ENCODE measurements around the gene USP30. TPM values are rescaled to one million over a fixed set of nuclear protein-coding genes. Genes with fewer than 3 reads are reported as not detected.

Gene USP30
- total RNA-seq, 1 donor from 2014 or later: 3.9 TPM

DNA sequence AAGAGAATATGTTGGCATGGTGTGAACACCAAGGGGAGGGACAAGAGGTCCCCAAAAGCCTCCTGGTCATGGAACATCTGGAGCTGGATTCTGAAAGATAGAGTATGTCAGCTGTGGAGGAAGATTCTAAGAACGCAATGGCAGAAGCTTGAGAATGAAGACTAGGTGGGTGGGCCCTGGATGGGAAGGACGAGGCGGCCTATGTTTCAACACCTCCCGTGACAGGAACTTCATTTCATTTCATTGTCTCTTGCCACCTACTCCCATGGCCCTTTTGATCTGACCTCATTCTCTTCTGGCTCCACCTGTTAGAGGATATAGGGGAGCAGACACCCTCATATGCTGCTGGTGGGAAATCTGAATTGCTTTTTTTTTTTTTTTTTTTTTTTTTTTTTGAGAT lies 48.4 kb downstream of the USP30 start:
- Histone ChIP-seq H3K27me3 (ENCODE audit: control insufficient read depth, insufficient read depth, low read length) (no peaks in the 10 kb centered on the region), H3K4me3 (ENCODE audit: low read depth, low read length) (no peak overlapping the region), H3K36me3 (ENCODE audit: control insufficient read depth, insufficient read depth, low read length) (no peaks in the 10 kb centered on the region)
- FAIRE-seq (no peak), DNase-seq (ENCODE audit: low read depth) (no peak)
- TF ChIP-seq, protein P1, sequence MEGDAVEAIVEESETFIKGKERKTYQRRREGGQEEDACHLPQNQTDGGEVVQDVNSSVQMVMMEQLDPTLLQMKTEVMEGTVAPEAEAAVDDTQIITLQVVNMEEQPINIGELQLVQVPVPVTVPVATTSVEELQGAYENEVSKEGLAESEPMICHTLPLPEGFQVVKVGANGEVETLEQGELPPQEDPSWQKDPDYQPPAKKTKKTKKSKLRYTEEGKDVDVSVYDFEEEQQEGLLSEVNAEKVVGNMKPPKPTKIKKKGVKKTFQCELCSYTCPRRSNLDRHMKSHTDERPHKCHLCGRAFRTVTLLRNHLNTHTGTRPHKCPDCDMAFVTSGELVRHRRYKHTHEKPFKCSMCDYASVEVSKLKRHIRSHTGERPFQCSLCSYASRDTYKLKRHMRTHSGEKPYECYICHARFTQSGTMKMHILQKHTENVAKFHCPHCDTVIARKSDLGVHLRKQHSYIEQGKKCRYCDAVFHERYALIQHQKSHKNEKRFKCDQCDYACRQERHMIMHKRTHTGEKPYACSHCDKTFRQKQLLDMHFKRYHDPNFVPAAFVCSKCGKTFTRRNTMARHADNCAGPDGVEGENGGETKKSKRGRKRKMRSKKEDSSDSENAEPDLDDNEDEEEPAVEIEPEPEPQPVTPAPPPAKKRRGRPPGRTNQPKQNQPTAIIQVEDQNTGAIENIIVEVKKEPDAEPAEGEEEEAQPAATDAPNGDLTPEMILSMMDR (IDR thresholded peaks at IDR 0.05; ENCODE audit: insufficient read depth, low read length, severe bottlenecking): no peak

DNA sequence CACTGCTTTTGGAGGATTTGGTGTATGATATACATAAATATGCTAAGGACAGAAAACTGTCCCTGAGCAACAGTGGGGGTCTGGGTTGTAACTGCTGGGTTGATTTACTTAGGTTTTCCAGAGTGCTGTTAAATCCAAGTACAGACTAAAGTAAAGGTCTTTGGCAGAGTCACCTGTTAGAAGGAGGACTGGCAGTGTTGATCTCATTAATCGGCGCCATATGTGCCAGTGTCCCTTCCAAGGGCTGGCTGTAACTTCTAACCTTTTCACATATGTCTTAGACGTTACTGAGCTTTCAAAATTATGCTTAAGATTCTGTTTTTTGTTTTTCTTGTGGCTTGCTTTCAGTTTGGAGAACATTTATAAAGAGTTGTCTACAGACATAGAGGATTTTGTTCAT lies 50.1 kb downstream of the USP30 start:
- no peak overlapping the region for H3K4me3 ChIP-seq (ENCODE audit: low read depth, low read length)
- peaks cover 2% of the 10 kb centered on the region for H3K36me3 ChIP-seq (ENCODE audit: control insufficient read depth, insufficient read depth, low read length)
- TF ChIP-seq, protein P1 (IDR thresholded peaks at IDR 0.05; ENCODE audit: insufficient read depth, low read length, severe bottlenecking): no peak
- FAIRE-seq: no peak
- H3K27me3 ChIP-seq (ENCODE audit: control insufficient read depth, insufficient read depth, low read length): no peaks in the 10 kb centered on the region
- no peak for DNase-seq (ENCODE audit: low read depth)

DNA sequence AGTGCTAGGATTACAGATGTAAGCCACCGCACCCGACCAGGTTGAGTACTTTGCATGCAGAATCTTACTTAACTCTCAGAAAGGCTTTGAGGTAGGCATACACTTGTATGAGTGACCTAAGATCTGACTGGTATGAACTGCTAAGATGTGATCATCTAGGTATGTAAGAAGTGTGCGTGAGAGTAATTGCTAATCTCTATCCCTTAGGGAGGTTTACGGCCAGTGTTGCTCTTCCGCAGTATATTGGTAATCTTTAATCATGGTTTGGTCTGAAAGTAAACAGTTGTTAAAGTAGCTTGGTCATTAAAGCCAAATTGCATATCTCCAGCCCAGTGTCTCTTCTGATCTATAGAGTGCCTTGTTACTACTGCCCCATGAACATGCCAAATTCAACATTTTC lies 52.8 kb downstream of the USP30 start:
- no peak for FAIRE-seq
- Histone ChIP-seq H3K27me3 (ENCODE audit: control insufficient read depth, insufficient read depth, low read length) (no peaks in the 10 kb centered on the region), H3K36me3 (ENCODE audit: control insufficient read depth, insufficient read depth, low read length) (peaks cover 2% of the 10 kb centered on the region), H3K4me3 (ENCODE audit: low read depth, low read length) (no peak overlapping the region)
- TF ChIP-seq, protein P1 (IDR thresholded peaks at IDR 0.05; ENCODE audit: insufficient read depth, low read length, severe bottlenecking): no peak
- no peak for DNase-seq (ENCODE audit: low read depth)

DNA sequence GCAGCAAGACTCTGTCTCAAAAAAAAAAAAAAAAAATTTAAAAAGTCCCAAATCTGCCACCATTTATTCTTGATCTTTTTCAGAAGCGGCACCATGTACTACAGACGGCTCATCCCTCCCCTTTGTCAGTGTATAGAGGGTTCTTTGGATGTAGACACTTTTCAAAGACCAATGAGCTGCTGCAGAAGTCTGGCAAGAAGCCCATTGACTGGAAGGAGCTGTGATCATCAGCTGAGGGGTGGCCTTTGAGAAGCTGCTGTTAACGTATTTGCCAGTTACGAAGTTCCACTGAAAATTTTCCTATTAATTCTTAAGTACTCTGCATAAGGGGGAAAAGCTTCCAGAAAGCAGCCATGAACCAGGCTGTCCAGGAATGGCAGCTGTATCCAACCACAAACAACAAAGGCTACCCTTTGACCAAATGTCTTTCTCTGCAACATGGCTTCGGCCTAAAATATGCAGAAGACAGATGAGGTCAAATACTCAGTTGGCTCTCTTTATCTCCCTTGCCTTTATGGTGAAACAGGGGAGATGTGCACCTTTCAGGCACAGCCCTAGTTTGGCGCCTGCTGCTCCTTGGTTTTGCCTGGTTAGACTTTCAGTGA lies 57.5 kb downstream of the USP30 start:
- TF ChIP-seq, protein P1 (IDR thresholded peaks at IDR 0.05; ENCODE audit: insufficient read depth, low read length, severe bottlenecking): no peak
- Histone ChIP-seq H3K36me3 (ENCODE audit: control insufficient read depth, insufficient read depth, low read length) (peaks cover 2% of the 10 kb centered on the region), H3K27me3 (ENCODE audit: control insufficient read depth, insufficient read depth, low read length) (no peaks in the 10 kb centered on the region), H3K4me3 (ENCODE audit: low read depth, low read length) (no peak overlapping the region)
- FAIRE-seq (no peak), DNase-seq (ENCODE audit: low read depth) (no peak)

DNA sequence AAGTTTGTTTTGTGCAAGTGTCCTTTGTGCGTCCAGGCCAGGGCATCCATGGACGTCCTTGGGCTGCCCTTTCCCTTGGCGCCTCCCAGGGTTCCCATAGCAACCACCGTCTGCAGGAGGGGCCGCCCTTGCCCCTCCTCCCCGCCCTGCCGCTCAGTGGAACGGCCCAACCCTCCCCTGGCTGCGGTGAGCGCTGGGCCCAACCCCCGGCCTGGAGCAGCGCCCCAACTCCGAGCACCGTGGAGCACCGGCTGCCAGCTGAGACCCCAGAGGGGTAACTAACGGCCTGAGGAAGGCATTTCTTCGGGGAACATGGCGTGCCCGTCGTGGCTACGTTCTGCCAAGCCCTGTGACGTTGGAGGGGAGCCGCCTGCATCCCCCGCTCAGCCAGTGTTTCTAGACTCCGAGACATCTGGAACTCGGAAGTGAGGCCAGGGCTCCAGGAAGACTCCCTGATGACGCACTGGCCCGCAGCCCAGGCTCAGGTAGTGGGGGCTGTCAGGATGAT lies 58.7 kb downstream of the USP30 start:
- peaks cover 2% of the 10 kb centered on the region for H3K36me3 ChIP-seq (ENCODE audit: control insufficient read depth, insufficient read depth, low read length)
- TF ChIP-seq, protein P1 (IDR thresholded peaks at IDR 0.05; ENCODE audit: insufficient read depth, low read length, severe bottlenecking): no peak
- peak overlapping the region; percentile 25 for H3K4me3 ChIP-seq (ENCODE audit: low read depth, low read length)
- no peaks in the 10 kb centered on the region for H3K27me3 ChIP-seq (ENCODE audit: control insufficient read depth, insufficient read depth, low read length)
- DNase-seq (ENCODE audit: low read depth) (peak; percentile 22), FAIRE-seq (no peak)
